GM23338 (cell line): ENCODE results near the gene ZSCAN5A.
A peak's percentile ranks its signal among the peaks of the same experiment; 100 is the strongest.

Source experiments
- CREB1 ChIP-seq: fragments of 250-450 bp; sonication (Bioruptor Pico); IDR thresholded peaks from 2 replicates; pipeline ENCODE4 v1.5.0; 2020; ENCODE audit warnings: low read depth, mild to moderate bottlenecking, moderate library complexity
- CTCF ChIP-seq, 2 experiments: fragments of 200-600 bp in 1 of 2; sonication (generic) in 1 of 2; conservative IDR thresholded peaks; 2 replicates each; pipeline versions ENCODE4 v1.5.1 to v1.6.1; 2016 to 2017; ENCODE audit warnings: antibody characterized with exemption in 2 of 2, low read depth in 2 of 2, mild to moderate bottlenecking in 2 of 2, moderate library complexity in 1 of 2
- ETS1 ChIP-seq: IDR thresholded peaks from 2 replicates; pipeline ENCODE4 v1.6.1; 2016; ENCODE audit warnings: antibody characterized with exemption
- EZH2 ChIP-seq: fragments of 200-600 bp; sonication (generic); IDR thresholded peaks from one replicate; pipeline ENCODE4 v1.8.0; 2017; ENCODE audit warnings: antibody characterized with exemption, mild to moderate bottlenecking, low read depth; ENCODE audit not compliant: unreplicated experiment
- EZH2phosphoT487 ChIP-seq: fragments of 200-600 bp; sonication (generic); IDR thresholded peaks from one replicate; pipeline ENCODE4 v1.8.1; 2018; ENCODE audit warnings: antibody characterized with exemption; ENCODE audit not compliant: unreplicated experiment
- JUNB ChIP-seq: IDR thresholded peaks from one replicate; pipeline ENCODE4 v1.6.1; 2016; ENCODE audit warnings: antibody characterized with exemption; ENCODE audit not compliant: unreplicated experiment
- POLR2AphosphoS5 ChIP-seq: IDR thresholded peaks from 2 replicates; pipeline ENCODE4 v1.6.1; 2016; ENCODE audit warnings: antibody characterized with exemption, low read depth
- STAT1 ChIP-seq: IDR thresholded peaks from one replicate; pipeline ENCODE4 v1.6.1; 2016; ENCODE audit warnings: antibody characterized with exemption; ENCODE audit not compliant: unreplicated experiment
- TF ChIP-seq, protein P1 (sequence below): IDR thresholded peaks from one replicate; pipeline ENCODE4 v1.6.1; 2018; ENCODE audit warnings: antibody characterized with exemption; ENCODE audit not compliant: unreplicated experiment

- TF ChIP-seq CTCF (conservative IDR thresholded peaks at IDR 0.05; ENCODE audit: low read depth in 2 of 2) (no peak), EZH2phosphoT487 (no peak), CREB1 (CRISPR knock-in tag) (peak; percentile 25; the same call in 1 of the 2 replicates), EZH2 (no peak), POLR2AphosphoS5 (peak; percentile 59; the same call in 1 of the 2 replicates), JUNB (no peak), ETS1 (peak; percentile 69), STAT1 (no peak)
- TF ChIP-seq, protein P1, sequence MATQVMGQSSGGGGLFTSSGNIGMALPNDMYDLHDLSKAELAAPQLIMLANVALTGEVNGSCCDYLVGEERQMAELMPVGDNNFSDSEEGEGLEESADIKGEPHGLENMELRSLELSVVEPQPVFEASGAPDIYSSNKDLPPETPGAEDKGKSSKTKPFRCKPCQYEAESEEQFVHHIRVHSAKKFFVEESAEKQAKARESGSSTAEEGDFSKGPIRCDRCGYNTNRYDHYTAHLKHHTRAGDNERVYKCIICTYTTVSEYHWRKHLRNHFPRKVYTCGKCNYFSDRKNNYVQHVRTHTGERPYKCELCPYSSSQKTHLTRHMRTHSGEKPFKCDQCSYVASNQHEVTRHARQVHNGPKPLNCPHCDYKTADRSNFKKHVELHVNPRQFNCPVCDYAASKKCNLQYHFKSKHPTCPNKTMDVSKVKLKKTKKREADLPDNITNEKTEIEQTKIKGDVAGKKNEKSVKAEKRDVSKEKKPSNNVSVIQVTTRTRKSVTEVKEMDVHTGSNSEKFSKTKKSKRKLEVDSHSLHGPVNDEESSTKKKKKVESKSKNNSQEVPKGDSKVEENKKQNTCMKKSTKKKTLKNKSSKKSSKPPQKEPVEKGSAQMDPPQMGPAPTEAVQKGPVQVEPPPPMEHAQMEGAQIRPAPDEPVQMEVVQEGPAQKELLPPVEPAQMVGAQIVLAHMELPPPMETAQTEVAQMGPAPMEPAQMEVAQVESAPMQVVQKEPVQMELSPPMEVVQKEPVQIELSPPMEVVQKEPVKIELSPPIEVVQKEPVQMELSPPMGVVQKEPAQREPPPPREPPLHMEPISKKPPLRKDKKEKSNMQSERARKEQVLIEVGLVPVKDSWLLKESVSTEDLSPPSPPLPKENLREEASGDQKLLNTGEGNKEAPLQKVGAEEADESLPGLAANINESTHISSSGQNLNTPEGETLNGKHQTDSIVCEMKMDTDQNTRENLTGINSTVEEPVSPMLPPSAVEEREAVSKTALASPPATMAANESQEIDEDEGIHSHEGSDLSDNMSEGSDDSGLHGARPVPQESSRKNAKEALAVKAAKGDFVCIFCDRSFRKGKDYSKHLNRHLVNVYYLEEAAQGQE = no peak
Observed at GRCh38 chr19:56315077-56315828, 614 bp upstream of the ZSCAN5A start.
